HT1080 (cell line): ENCODE measurements around the gene TMEM141. TPM values are rescaled to one million over a fixed set of nuclear protein-coding genes. Genes with fewer than 3 reads are reported as not detected.
"Not testable (repeated sequence)": the region's sequence is repeated elsewhere in the genome, so short reads cannot be mapped to it uniquely, and the experiment has no call there.

Experiments
- DNase-seq: peaks from one replicate; pipeline ENCODE4 v3.0.0-alpha.2; 2015; ENCODE audit warnings: low read depth
- total RNA-seq: library from RNA; depleted of rRNA; stranded (reverse); fragments of >200 nt; shearing (Covaris generic); gene quantifications from 2 replicates; pipeline ENCODE4 v1.2.3, GENCODE V29; 2014

TMEM141 gene
- total RNA-seq, 1 experiment from 2014 or later: 52.5 TPM

- peak; percentile 45 for DNase-seq
These were observed 17.6 kb upstream of the TMEM141 start for GRCh38 chr9:136773386-136774044.

GRCh38 chr9:136774416-136775045 lies 16.6 kb upstream of the TMEM141 start:
- no peak for DNase-seq

DNA sequence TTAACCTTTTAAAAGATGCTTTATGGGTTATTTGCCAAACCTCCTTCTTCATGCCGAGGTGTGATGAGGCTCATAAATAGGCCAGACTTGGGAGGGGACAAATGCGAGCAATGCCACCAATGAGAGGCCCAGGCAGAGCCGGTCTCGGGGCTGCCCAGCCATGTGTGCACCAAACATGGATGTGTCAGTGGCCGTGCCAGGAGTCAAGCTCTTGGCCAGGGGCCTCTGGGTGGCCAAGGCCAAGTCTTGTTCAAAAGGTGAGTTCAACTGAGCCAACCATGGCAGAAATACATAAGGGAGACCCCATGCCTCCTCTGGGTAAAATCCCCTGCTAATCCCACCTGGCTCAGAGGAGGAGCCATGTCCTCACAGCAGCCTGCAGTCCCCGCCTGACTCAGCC lies 16.0 kb upstream of the TMEM141 start:
- no peak for DNase-seq

GRCh38 chr9:136776947-136777346 lies 14.2 kb upstream of the TMEM141 start:
- DNase-seq: no peak

- DNase-seq: no peak
These were observed 13.8 kb upstream of the TMEM141 start for GRCh38 chr9:136777359-136777758.

DNA sequence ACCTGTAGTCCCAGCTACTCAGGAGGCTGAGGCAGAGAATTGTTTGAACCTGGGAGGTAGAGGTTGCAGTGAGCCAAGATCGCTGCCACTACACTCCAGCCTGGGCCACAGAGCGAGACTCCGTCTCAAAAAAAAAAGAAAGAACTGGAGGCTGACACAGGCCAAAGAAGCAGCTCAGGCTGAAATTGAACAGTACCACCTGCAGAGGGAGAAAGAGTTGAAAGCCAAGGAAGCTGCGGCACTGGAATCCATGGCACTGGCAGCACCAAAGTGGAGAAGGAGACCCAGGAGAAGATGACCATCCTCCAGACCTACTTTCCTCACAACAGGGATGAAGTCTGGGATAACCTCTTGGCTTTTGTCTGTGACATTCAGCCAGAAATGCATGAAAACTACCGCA lies 11.3 kb upstream of the TMEM141 start:
- DNase-seq: no peak

DNA sequence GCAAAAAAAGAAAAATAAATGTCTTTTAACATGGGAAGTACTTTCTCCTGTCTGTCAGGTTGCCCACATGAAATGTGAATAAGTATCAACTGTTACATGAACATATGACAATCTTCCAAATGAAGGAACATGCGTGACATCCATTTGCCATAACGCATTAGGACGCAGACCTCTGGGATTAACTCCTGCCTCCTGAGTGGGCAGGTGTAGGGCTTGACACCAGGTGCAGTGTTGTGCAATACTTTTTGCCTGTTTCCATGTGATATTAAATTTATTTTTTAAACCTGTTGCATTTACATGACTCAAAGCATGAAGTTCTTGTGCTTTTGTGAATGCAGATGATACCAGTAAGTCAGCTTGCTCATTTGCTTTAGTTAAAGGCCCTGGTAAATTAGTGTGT lies 8.7 kb upstream of the TMEM141 start:
- DNase-seq: no peak

GRCh38 chr9:136784249-136784996 lies 6.7 kb upstream of the TMEM141 start:
- DNase-seq: no peak

- DNase-seq: no peak
These were observed 6.2 kb upstream of the TMEM141 start for GRCh38 chr9:136784997-136785361.

- DNase-seq: not testable (repeated sequence)
These were observed 5.4 kb upstream of the TMEM141 start for GRCh38 chr9:136785565-136786355.

DNA sequence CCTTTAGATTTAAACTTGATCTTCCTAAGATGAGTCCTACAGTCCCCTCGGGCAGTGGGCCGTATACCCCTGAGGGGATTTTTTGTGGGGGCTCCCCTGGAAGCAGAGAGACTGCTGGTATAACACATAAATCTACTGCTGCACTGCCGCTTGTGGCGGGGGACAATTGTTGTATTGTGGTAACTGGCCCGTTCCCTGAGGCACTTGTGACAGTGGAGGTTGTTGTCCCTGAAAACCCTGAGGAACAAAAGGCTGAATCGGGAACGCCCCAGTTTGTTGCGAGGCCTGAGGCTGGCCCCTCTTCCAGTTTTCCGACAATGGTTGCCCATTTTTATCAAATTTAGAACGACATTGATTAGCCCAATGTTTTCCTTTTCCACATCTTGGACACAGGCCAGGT lies 4.7 kb upstream of the TMEM141 start:
- no peak for DNase-seq

- DNase-seq: not testable (repeated sequence)
These were observed 4.2 kb upstream of the TMEM141 start for GRCh38 chr9:136786983-136787382.

- DNase-seq: peak; percentile 61
These were observed 3.3 kb upstream of the TMEM141 start for GRCh38 chr9:136787690-136788400.

- not testable (repeated sequence) for DNase-seq
These were observed 2.3 kb upstream of the TMEM141 start for GRCh38 chr9:136788644-136789522.

DNA sequence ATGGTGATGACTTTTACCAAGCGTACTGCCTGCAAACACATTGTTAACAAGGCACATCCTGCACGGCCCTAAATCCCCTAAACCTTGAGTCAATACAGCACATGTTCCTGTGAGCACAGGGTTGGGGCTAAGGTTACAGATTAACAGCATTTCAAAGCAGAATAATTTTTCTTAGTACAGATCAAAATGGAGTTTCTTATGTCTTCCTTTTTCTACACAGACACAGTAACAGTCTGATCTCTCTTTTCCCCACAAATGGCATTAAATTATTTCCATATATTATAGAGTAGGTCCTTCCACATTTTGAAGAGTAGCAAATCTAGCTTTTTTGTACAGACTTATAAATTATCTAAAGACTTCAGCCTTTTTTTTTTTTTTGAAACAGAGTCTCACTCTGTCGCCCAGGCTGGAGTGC lies 1.6 kb upstream of the TMEM141 start:
- DNase-seq: no peak

- DNase-seq: peak; percentile 31
These were observed 552 bp downstream of the TMEM141 start for GRCh38 chr9:136791516-136792276.

DNA sequence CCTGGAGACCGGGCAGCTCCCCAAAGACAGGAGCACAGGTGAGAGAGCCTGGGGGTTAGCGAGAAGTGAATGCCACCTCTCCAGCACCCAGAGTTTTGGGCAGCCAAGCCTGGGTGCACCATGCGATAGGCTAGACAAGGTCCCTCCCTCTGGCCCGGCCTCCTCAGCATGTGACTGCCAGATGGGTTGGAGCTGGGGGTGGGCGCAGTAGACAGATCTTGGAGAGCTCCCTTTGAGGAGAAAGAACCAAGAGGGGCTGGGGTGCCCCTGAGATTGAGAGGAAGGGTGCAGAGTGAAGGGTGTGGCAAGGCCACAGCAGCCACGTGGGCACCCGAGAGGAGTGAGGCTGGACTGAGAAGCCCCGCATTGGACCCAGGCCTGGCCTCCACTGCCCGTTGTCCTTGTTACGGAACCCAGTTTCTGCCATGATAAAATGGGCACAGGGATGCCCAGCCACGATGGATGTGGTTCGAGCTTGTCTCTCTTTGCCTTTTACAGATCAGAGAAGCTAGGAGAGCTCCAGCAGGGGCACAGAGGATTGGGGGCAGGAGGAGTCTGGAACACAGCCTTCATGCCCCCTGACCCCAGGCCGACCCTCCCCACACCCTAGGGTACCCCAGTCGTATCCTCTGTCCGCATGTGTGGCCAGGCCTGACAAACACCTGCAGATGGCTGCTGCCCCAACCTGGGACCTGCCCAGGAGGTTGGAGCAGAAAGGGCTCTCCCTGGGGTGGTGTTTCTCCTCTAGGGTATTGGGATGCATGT lies 1.4 kb downstream of the TMEM141 start:
- DNase-seq: no peak
